A549 (cell line): Measurements from ENCODE around the gene PLEKHO1. TPM values are rescaled to one million over a fixed set of nuclear protein-coding genes. Genes with fewer than 3 reads are reported as not detected.

Source experiments
- ATAC-seq, 2 experiments: fragments of 200-7000 bp in 1 of 2; fragments of >200 bp in 1 of 2; cut with Nextera tagmentation in 1 of 2; cut with Tn5 transposase in 1 of 2; 3 replicates each; pipeline versions ENCODE4 v1.8.0 to v1.9.1; 2018 to 2020; ENCODE audit warnings: mild to moderate bottlenecking in 1 of 2, moderate library complexity in 1 of 2
- CTCF ChIA-PET: fragments of 300-600 bp; sonication (Branson Sonifier 250); formaldehyde crosslinking; extraction: SDS; loops from one replicate; lab custom pipeline; 2021; ENCODE audit warnings: antibody characterized with exemption, inconsistent platforms; lab: Yijun Ruan, JAX
- POLR2A ChIA-PET: fragments of 350-600 bp; formaldehyde crosslinking; extraction: SDS; loops from one replicate; lab custom pipeline; 2021; ENCODE audit warnings: antibody characterized with exemption, inconsistent platforms; lab: Yijun Ruan, JAX
- DNase-seq, 2 experiments: peaks; one replicate each; pipeline versions ENCODE4 v3.0.0 to v3.0.0-alpha.2; 2011 to 2016; ENCODE audit warnings: low read depth in 1 of 2, low spot score in 1 of 2
- FAIRE-seq: peaks from 2 replicates; lab custom pipeline; 2011; peaks lifted over from hg19 to GRCh38; lab: Jason Lieb, UNC
- H3K27ac ChIP-seq, 2 experiments: fragments of >200 bp; sonication (Bioruptor Twin); formaldehyde crosslinking; 3 replicates each; pipeline ENCODE4 v1.5.1; 2016 to 2017
- H3K4me1 ChIP-seq: fragments of >200 bp; sonication (Bioruptor Twin); formaldehyde crosslinking; 3 replicates; pipeline ENCODE4 v1.6.1; 2016
- H3K4me2 ChIP-seq: fragments of >200 bp; sonication (Bioruptor Twin); formaldehyde crosslinking; 3 replicates; pipeline ENCODE4 v1.6.1; 2016
- H3K4me3 ChIP-seq: fragments of >200 bp; sonication (Bioruptor Twin); formaldehyde crosslinking; 3 replicates; pipeline ENCODE4 v1.5.1; 2016
- H3K9me3 ChIP-seq: fragments of >200 bp; sonication (Bioruptor Twin); formaldehyde crosslinking; 3 replicates; pipeline ENCODE4 v1.6.1; 2016
- BCL3 ChIP-seq: fragments of >200 bp; sonication (Bioruptor Twin); formaldehyde crosslinking; IDR thresholded peaks from 3 replicates; pipeline ENCODE4 v1.6.1; 2016
- BHLHE40 ChIP-seq: IDR thresholded peaks from 2 replicates; pipeline ENCODE4 v1.6.1; 2012; ENCODE audit warnings: low read depth, low read length, inconsistent platforms
- CBX8 ChIP-seq: fragments of 200-600 bp; sonication (generic); IDR thresholded peaks from 2 replicates; pipeline ENCODE4 v1.6.1; 2016
- CEBPB ChIP-seq, 2 experiments: fragments of >200 bp in 1 of 2; sonication (Bioruptor Twin) in 1 of 2; formaldehyde crosslinking in 1 of 2; IDR thresholded peaks; 2 replicates each; pipeline ENCODE4 v1.6.1; 2012 to 2016
- CHD4 ChIP-seq: fragments of 200-600 bp; sonication (generic); IDR thresholded peaks from 2 replicates; pipeline ENCODE4 v1.6.1; 2016; ENCODE audit warnings: antibody characterized with exemption, mild to moderate bottlenecking, borderline replicate concordance
- EHF ChIP-seq: fragments of 250-450 bp; sonication (Bioruptor Pico); IDR thresholded peaks from 2 replicates; pipeline ENCODE4 v1.5.0; 2020; ENCODE audit warnings: mild to moderate bottlenecking
- EHMT2 ChIP-seq: fragments of 200-600 bp; sonication (generic); IDR thresholded peaks from 2 replicates; pipeline ENCODE4 v1.6.1; 2016; ENCODE audit warnings: antibody characterized with exemption, low read depth, mild to moderate bottlenecking, moderate library complexity
- GATA3 ChIP-seq: IDR thresholded peaks from 2 replicates; pipeline ENCODE4 v1.6.1; 2012; ENCODE audit warnings: borderline replicate concordance
- HES2 ChIP-seq: fragments of >200 bp; sonication (Bioruptor Twin); formaldehyde crosslinking; IDR thresholded peaks from 2 replicates; pipeline ENCODE4 v1.6.1; 2016
- HOXA7 ChIP-seq: fragments of 250-450 bp; sonication (Bioruptor Pico); IDR thresholded peaks from 2 replicates; pipeline ENCODE4 v1.5.0; 2020; ENCODE audit warnings: mild to moderate bottlenecking, moderate library complexity
- HOXB13 ChIP-seq: fragments of 250-450 bp; sonication (Bioruptor Pico); IDR thresholded peaks from 2 replicates; pipeline ENCODE4 v1.5.0; 2020; ENCODE audit warnings: low read depth, mild to moderate bottlenecking, moderate library complexity
- JUNB ChIP-seq: fragments of >200 bp; sonication (Bioruptor Twin); formaldehyde crosslinking; IDR thresholded peaks from 2 replicates; pipeline ENCODE4 v1.6.1; 2016
- KDM5A ChIP-seq: fragments of 200-600 bp; sonication (generic); IDR thresholded peaks from 2 replicates; pipeline ENCODE4 v1.6.1; 2016; ENCODE audit warnings: antibody characterized with exemption, mild to moderate bottlenecking
- MAX ChIP-seq: IDR thresholded peaks from 2 replicates; pipeline ENCODE4 v1.6.1; 2012
- NFE2L2 ChIP-seq: fragments of 150-350 bp; conservative IDR thresholded peaks from 2 replicates; pipeline ENCODE4 v1.6.1; 2014; ENCODE audit warnings: low read length
- NPAS2 ChIP-seq: fragments of 250-450 bp; sonication (Bioruptor Pico); IDR thresholded peaks from 2 replicates; pipeline ENCODE4 v1.8.0; 2022; ENCODE audit warnings: mild to moderate bottlenecking, moderate library complexity, borderline replicate concordance
- NR3C1 ChIP-seq: fragments of >200 bp; sonication (Bioruptor Twin); formaldehyde crosslinking; IDR thresholded peaks from 3 replicates; pipeline ENCODE4 v1.6.1; 2017
- RAD21 ChIP-seq, 2 experiments: fragments of >200 bp in 1 of 2; sonication (Bioruptor Twin) in 1 of 2; formaldehyde crosslinking in 1 of 2; IDR thresholded peaks in 1 of 2; conservative IDR thresholded peaks in 1 of 2; 2 replicates in 1 of 2; 3 replicates in 1 of 2; pipeline ENCODE4 v1.6.1; 2012 to 2018; ENCODE audit warnings: inconsistent platforms in 1 of 2
- RCOR1 ChIP-seq: fragments of 150-350 bp; IDR thresholded peaks from 2 replicates; pipeline ENCODE4 v1.6.1; 2014; ENCODE audit warnings: antibody characterized with exemption, low read length, low read depth
- RNF2 ChIP-seq: fragments of 200-600 bp; sonication (generic); IDR thresholded peaks from 2 replicates; pipeline ENCODE4 v1.6.1; 2016; ENCODE audit warnings: low read depth, mild to moderate bottlenecking, antibody characterized with exemption, moderate library complexity, borderline replicate concordance
- SMC3 ChIP-seq: fragments of >200 bp; sonication (Bioruptor Twin); formaldehyde crosslinking; IDR thresholded peaks from 3 replicates; pipeline ENCODE4 v1.6.1; 2018; ENCODE audit warnings: inconsistent platforms
- USF2 ChIP-seq: fragments of 450-650 bp; IDR thresholded peaks from 2 replicates; pipeline ENCODE4 v1.6.1; 2014; ENCODE audit warnings: antibody characterized with exemption
- WGBS: methylation state at CpG from one replicate; pipeline ENCODE4 v1.1.6; 2017; ENCODE audit errors: missing lambda C conversion rate; 5-methylcytosine and 5-hydroxymethylcytosine counted together
- polyA plus RNA-seq, 4 experiments: library from polyadenylated mRNA; depleted of rRNA in 3 of 4; stranded (reverse); fragments of >200 nt; fragmentation: RNase III in 1 of 4; extraction: RNeasy Plus Mini Kit Qiagen cat#74134 plus additional on column Dnase treatment in 1 of 4; gene quantifications; 2 replicates in 3 of 4; 3 replicates in 1 of 4; pipeline ENCODE4 v1.2.3, GENCODE V29; 2011 to 2017

Gene PLEKHO1
- polyA plus RNA-seq, 2 of the 4 experiments (the other 2 are of a cell fraction) = 2.5 to 5.5 TPM

GRCh38 chr1:150106341-150106740 lies 43.4 kb upstream of the PLEKHO1 start:
- Histone ChIP-seq H3K4me1 (no peaks in the 10 kb centered on the region), H3K4me2 (no peak overlapping the region), H3K27ac (no peak overlapping the region), H3K4me3 (no peak overlapping the region), H3K9me3 (no peaks in the 10 kb centered on the region)
- no peak for DNase-seq
- POLR2A ChIA-PET = no interaction called here
- CTCF ChIA-PET = no interaction called here
- no peak for FAIRE-seq
- no peak for ATAC-seq
- WGBS = 94% methylated on average over 7 of the region's 7 CpGs
- TF ChIP-seq HOXB13 (CRISPR knock-in tag) (no peak), CHD4 (no peak), MAX (no peak), EHMT2 (no peak), JUNB (no peak), CEBPB (IDR thresholded peaks at IDR 0.05) (no peak), BCL3 (no peak), HOXA7 (CRISPR knock-in tag) (no peak)

- no peak overlapping the region for H3K4me3 ChIP-seq
- CTCF ChIA-PET = interaction anchor here (0.5 to 1.6 kb wide), 4 partner anchors 9 to 423 kb away, joined by 3 to 9 read pairs (median 3); no protein-coding TSS in a partner anchor
- TF ChIP-seq NFE2L2 (no peak), EHF (CRISPR knock-in tag) (no peak), BCL3 (no peak), CBX8 (no peak), HOXA7 (CRISPR knock-in tag) (no peak)
- H3K27ac ChIP-seq = no peak overlapping the region
- no peaks in the 10 kb centered on the region for H3K4me1 ChIP-seq
- POLR2A ChIA-PET = no interaction called here
- WGBS = 91% methylated on average over 3 of the region's 3 CpGs
- DNase-seq = no peak
- no peak for ATAC-seq
- no peak for FAIRE-seq
- H3K4me2 ChIP-seq = no peak overlapping the region
- H3K9me3 ChIP-seq = no peaks in the 10 kb centered on the region
Observed at GRCh38 chr1:150109586-150109985, 40.1 kb upstream of the PLEKHO1 start.

- 92% methylated on average over 2 of the region's 2 CpGs for WGBS
- H3K4me1 ChIP-seq = no peaks in the 10 kb centered on the region
- CTCF ChIA-PET = interaction anchor here (0.5 to 1.6 kb wide), 2 partner anchors 36 to 423 kb away, joined by 3 read pairs; no protein-coding TSS in a partner anchor
Observed at GRCh38 chr1:150110116-150110515, 39.6 kb upstream of the PLEKHO1 start.

More at GRCh38 chr1:150110116-150110515, 39.6 kb upstream of the PLEKHO1 start:
- TF ChIP-seq SMC3 (no peak), NPAS2 (CRISPR knock-in tag) (no peak), KDM5A (no peak), NR3C1 (no peak), USF2 (no peak), RNF2 (no peak), NFE2L2 (no peak), RCOR1 (no peak), BCL3 (no peak), RAD21 (conservative IDR thresholded peaks at IDR 0.05 in 1 of 2, IDR thresholded peaks at IDR 0.05 in 1 of 2) (no peak), GATA3 (no peak), CEBPB (IDR thresholded peaks at IDR 0.05) (no peak), HES2 (no peak), BHLHE40 (no peak)
- TF ChIP-seq, all 56 proteins: peak for 0
- Histone ChIP-seq H3K27ac (no peak overlapping the region), H3K9me3 (peaks cover 4% of the 10 kb centered on the region; the same call in 1 of the 3 replicates), H3K4me3 (no peak overlapping the region), H3K4me2 (no peak overlapping the region)
- DNase-seq (no peak), ATAC-seq (no peak), FAIRE-seq (no peak)
- POLR2A ChIA-PET = no interaction called here
